ENCODE measurements around the gene HINT2. TPM values are rescaled to one million over a fixed set of nuclear protein-coding genes. Genes with fewer than 3 reads are reported as not detected.

HINT2 gene
- total RNA-seq, 1 experiment from 2014 or later: 51.5 TPM

DNA sequence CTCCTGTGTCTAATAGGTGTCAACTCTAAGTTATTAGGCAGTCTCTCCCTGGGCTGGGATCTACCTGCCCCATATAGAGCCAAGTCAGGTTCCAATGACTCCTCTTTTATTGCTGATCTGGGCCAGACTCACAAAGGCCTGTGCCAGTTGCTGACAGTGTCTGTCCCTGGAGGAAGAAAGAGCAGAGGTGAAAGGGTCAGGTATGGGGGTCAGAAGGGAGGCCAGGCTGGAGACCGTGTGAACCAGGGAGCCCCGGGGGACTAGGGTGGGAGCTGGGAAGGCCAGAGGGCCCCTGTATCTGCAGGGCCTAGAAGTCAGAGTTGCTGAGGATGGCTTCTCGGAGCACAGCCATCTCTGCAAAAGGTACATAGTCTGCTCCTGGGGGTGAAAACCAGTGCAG lies 3.5 kb upstream of the HINT2 start:
- Histone ChIP-seq H3K4me3 (ENCODE audit: low read depth, low read length, poor library complexity, severe bottlenecking) (no peak overlapping the region), H3K9me3 (ENCODE audit: low read depth, low read length, poor library complexity, severe bottlenecking) (no peaks in the 10 kb centered on the region), H3K4me1 (ENCODE audit: insufficient read depth, low read length, poor library complexity, severe bottlenecking) (peaks cover 10% of the 10 kb centered on the region), H3K27ac (ENCODE audit: low read depth, low read length, poor library complexity, severe bottlenecking) (no peak overlapping the region), H3K27me3 (replicated peaks; ENCODE audit: insufficient read depth, low read depth, low read length, poor library complexity) (no peaks in the 10 kb centered on the region), H3K36me3 (ENCODE audit: insufficient read depth, low read length, poor library complexity, severe bottlenecking) (no peaks in the 10 kb centered on the region)
- ChIA-PET POLR2A (ENCODE audit: low non-redundant PET) (no interaction called here), CTCF (no interaction called here)
- BruUV-seq (replicated peaks): no TSS peak
- TF ChIP-seq, protein P1, sequence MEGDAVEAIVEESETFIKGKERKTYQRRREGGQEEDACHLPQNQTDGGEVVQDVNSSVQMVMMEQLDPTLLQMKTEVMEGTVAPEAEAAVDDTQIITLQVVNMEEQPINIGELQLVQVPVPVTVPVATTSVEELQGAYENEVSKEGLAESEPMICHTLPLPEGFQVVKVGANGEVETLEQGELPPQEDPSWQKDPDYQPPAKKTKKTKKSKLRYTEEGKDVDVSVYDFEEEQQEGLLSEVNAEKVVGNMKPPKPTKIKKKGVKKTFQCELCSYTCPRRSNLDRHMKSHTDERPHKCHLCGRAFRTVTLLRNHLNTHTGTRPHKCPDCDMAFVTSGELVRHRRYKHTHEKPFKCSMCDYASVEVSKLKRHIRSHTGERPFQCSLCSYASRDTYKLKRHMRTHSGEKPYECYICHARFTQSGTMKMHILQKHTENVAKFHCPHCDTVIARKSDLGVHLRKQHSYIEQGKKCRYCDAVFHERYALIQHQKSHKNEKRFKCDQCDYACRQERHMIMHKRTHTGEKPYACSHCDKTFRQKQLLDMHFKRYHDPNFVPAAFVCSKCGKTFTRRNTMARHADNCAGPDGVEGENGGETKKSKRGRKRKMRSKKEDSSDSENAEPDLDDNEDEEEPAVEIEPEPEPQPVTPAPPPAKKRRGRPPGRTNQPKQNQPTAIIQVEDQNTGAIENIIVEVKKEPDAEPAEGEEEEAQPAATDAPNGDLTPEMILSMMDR (conservative IDR thresholded peaks at IDR 0.05; ENCODE audit: low read depth, low read length): no peak
- TF ChIP-seq EZH2 (IDR thresholded peaks at IDR 0.05; ENCODE audit: borderline replicate concordance, low read depth, low read length, poor library complexity, severe bottlenecking): no peak
- intact Hi-C loops (cut with micrococcal nuclease; ENCODE audit: unreplicated experiment): loop anchor here (10.0 kb wide), 2 partner anchors 84 to 214 kb away; partner anchors contain the start of genes CREB3, TESK1 and TLN1
- DNase-seq (ENCODE audit: low spot score): no peak

DNA sequence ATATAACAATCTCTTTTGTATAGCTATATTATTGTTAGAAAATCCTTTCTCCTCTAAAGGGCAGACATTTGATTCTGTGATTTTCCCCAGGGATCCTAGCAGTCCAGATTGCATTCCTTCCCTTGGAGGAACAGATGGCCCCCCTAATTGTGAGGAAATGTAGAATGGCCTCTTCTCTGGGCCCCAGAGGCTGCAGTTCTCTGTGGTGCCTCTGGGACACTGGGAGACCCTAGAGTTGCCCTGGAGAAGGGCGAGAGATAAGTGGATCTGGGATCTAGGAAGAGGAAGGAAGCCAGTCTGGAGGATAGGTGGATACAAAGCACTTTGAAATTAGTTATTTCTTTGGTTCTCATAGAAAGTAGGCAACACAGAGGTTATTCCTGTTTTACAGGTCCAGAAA lies 1.9 kb upstream of the HINT2 start:
- peak; percentile 38 for DNase-seq (ENCODE audit: low spot score)
- TF ChIP-seq, protein P1 (conservative IDR thresholded peaks at IDR 0.05; ENCODE audit: low read depth, low read length): peak; percentile 25; the same call in 1 of the 2 replicates
- no peak for TF ChIP-seq EZH2 (IDR thresholded peaks at IDR 0.05; ENCODE audit: borderline replicate concordance, low read depth, low read length, poor library complexity, severe bottlenecking)
- BruUV-seq (replicated peaks): no TSS peak
- ChIA-PET CTCF (interaction anchor here (1.4 kb wide), 1 partner anchor 26 kb away, joined by 7 read pairs; no protein-coding TSS in a partner anchor), POLR2A (ENCODE audit: low non-redundant PET) (no interaction called here)
- H3K4me1 ChIP-seq (ENCODE audit: insufficient read depth, low read length, poor library complexity, severe bottlenecking): peaks cover 11% of the 10 kb centered on the region
- no peaks in the 10 kb centered on the region for H3K36me3 ChIP-seq (ENCODE audit: insufficient read depth, low read length, poor library complexity, severe bottlenecking)
- no peaks in the 10 kb centered on the region for H3K9me3 ChIP-seq (ENCODE audit: low read depth, low read length, poor library complexity, severe bottlenecking)
- H3K4me3 ChIP-seq (ENCODE audit: low read depth, low read length, poor library complexity, severe bottlenecking): no peak overlapping the region
- H3K27ac ChIP-seq (ENCODE audit: low read depth, low read length, poor library complexity, severe bottlenecking): no peak overlapping the region
- intact Hi-C loops (cut with micrococcal nuclease; ENCODE audit: unreplicated experiment): loop anchor here (10.0 kb wide), 2 partner anchors 82 to 212 kb away; partner anchors contain the start of genes CREB3, TESK1 and TLN1
- no peaks in the 10 kb centered on the region for H3K27me3 ChIP-seq (replicated peaks; ENCODE audit: insufficient read depth, low read depth, low read length, poor library complexity)

DNA sequence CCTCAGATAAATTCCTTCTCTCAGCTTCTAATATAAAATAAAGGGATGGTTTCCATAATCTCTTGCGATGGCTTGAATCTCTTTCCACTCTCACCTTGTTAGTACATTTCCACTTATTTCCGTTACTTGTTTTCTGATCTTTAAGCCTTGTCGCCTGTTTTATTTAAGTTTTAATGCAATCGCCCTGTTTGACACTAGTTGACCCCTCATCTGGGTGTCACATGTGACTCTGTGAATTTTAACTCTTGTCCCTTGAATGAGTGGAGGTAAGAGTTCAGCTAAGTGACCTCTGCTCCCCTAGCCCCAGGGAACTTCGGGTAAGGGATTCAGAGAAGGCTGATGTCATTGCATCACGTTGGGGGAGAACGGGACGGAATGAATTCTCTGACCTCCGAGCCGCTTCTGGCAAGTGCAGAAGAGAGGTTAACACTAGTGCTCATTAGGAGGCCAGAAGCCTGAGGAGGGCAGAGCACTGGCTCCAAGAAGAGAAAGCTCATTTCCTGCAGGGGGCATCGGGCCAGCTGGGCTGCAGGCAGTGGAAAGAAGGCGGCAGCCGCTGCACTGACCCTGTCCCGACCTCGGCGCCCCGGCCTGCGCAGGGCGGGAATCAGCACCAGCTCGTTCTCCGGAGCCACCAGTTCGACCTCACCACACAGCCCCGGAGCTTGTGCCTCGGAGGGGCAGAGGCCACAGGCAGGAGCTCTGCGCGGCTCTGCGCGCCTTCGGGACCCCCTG lies 569 bp downstream of the HINT2 start:
- CTCF ChIA-PET: interaction anchor here (1.4 kb wide), 1 partner anchor 68 kb away, joined by 3 read pairs; no protein-coding TSS in a partner anchor
- peak; percentile 41 for DNase-seq (ENCODE audit: low spot score)
- POLR2A ChIA-PET (ENCODE audit: low non-redundant PET): interaction anchor here (0.5 kb wide), 1 partner anchor 57 kb away, joined by 8 read pairs; no protein-coding TSS in a partner anchor
- no TSS peak for BruUV-seq (replicated peaks)
- Histone ChIP-seq H3K27me3 (replicated peaks; ENCODE audit: insufficient read depth, low read depth, low read length, poor library complexity) (no peaks in the 10 kb centered on the region), H3K36me3 (ENCODE audit: insufficient read depth, low read length, poor library complexity, severe bottlenecking) (no peaks in the 10 kb centered on the region), H3K9me3 (ENCODE audit: low read depth, low read length, poor library complexity, severe bottlenecking) (no peaks in the 10 kb centered on the region), H3K27ac (ENCODE audit: low read depth, low read length, poor library complexity, severe bottlenecking) (peak overlapping the region; percentile 90), H3K4me3 (ENCODE audit: low read depth, low read length, poor library complexity, severe bottlenecking) (peak overlapping the region; percentile 75), H3K4me1 (ENCODE audit: insufficient read depth, low read length, poor library complexity, severe bottlenecking) (peaks cover 13% of the 10 kb centered on the region)
- TF ChIP-seq, protein P1 (conservative IDR thresholded peaks at IDR 0.05; ENCODE audit: low read depth, low read length): 0 out of 2 replicates have a peak, but pooled peaks have one; percentile 10
- TF ChIP-seq EZH2 (IDR thresholded peaks at IDR 0.05; ENCODE audit: borderline replicate concordance, low read depth, low read length, poor library complexity, severe bottlenecking): no peak
- intact Hi-C loops (cut with micrococcal nuclease; ENCODE audit: unreplicated experiment): loop anchor here (5.0 to 10.0 kb wide), 4 partner anchors 57 to 209 kb away; partner anchors contain the start of genes CCDC107, CREB3, RMRP and TESK1

Measured in A673 (cell line).